DOHH2 (cell line): ENCODE data around the gene ZNF385B.

ENCODE experiments used
- H3F3A ChIP-seq: fragments of 200-600 bp; sonication (generic), shearing (Covaris generic); 2 replicates; pipeline ENCODE4 v1.6.0; 2016; ENCODE audit warnings: antibody characterized with exemption, mild to moderate bottlenecking; ENCODE audit not compliant: control insufficient read depth, insufficient read depth
- H3K27ac ChIP-seq: fragments of 200-600 bp; sonication (generic); 2 replicates; pipeline ENCODE4 v1.5.1; 2014; ENCODE audit warnings: low read depth, mild to moderate bottlenecking, low read length, moderate library complexity
- H3K27me3 ChIP-seq: fragments of 200-600 bp; sonication (generic); 2 replicates; pipeline ENCODE4 v1.6.1; 2014; ENCODE audit warnings: mild to moderate bottlenecking, low read length, mixed read lengths; ENCODE audit not compliant: control insufficient read depth
- H3K36me3 ChIP-seq: fragments of 200-600 bp; sonication (generic); 2 replicates; pipeline ENCODE4 v1.6.1; 2014; ENCODE audit warnings: mild to moderate bottlenecking, low read length, moderate library complexity, mixed read lengths; ENCODE audit not compliant: control insufficient read depth
- H3K4me1 ChIP-seq: fragments of 200-600 bp; sonication (generic); 2 replicates; pipeline ENCODE4 v1.6.1; 2014; ENCODE audit warnings: mild to moderate bottlenecking, low read length, mixed read lengths; ENCODE audit not compliant: control insufficient read depth
- H3K4me2 ChIP-seq: fragments of 200-600 bp; sonication (generic); 2 replicates; pipeline ENCODE4 v1.6.0; 2014; ENCODE audit warnings: mild to moderate bottlenecking, low read length, moderate library complexity
- H3K4me3 ChIP-seq: fragments of 200-600 bp; sonication (generic); 2 replicates; pipeline ENCODE4 v1.5.1; 2014; ENCODE audit warnings: mild to moderate bottlenecking, low read length, mixed read lengths
- H3K79me2 ChIP-seq: fragments of 200-600 bp; sonication (generic); 2 replicates; pipeline ENCODE4 v1.6.1; 2014; ENCODE audit warnings: mild to moderate bottlenecking, low read length, mixed read lengths; ENCODE audit not compliant: control insufficient read depth
- H3K9me2 ChIP-seq: fragments of 200-600 bp; sonication (generic); replicated peaks from 2 replicates; pipeline ENCODE4 v1.6.1; 2014; ENCODE audit warnings: mild to moderate bottlenecking, low read length, mixed read lengths; ENCODE audit not compliant: control insufficient read depth
- H3K9me3 ChIP-seq: fragments of 200-600 bp; sonication (generic); 2 replicates; pipeline ENCODE4 v1.6.1; 2014; ENCODE audit warnings: antibody characterized with exemption, low read length, mixed read lengths; ENCODE audit not compliant: control insufficient read depth, insufficient read depth
- H4K20me1 ChIP-seq: fragments of 200-600 bp; sonication (generic); 2 replicates; pipeline ENCODE4 v1.6.0; 2014; ENCODE audit warnings: low read depth, mild to moderate bottlenecking, antibody characterized with exemption, low read length, moderate library complexity; ENCODE audit not compliant: control insufficient read depth, insufficient read depth
- EZH2phosphoT487 ChIP-seq: fragments of 200-600 bp; sonication (generic); IDR thresholded peaks from 2 replicates; pipeline ENCODE4 v1.6.1; 2017; ENCODE audit warnings: borderline replicate concordance, mild to moderate bottlenecking, antibody characterized with exemption, low read length, moderate library complexity, mixed read lengths
- TF ChIP-seq, protein P1 (sequence below): fragments of 200-600 bp; sonication (generic); IDR thresholded peaks from one replicate; pipeline ENCODE4 v1.5.1; 2014; ENCODE audit warnings: antibody characterized with exemption, mild to moderate bottlenecking, low read depth, low read length; ENCODE audit not compliant: poor library complexity, severe bottlenecking

Gene ZNF385B

DNA sequence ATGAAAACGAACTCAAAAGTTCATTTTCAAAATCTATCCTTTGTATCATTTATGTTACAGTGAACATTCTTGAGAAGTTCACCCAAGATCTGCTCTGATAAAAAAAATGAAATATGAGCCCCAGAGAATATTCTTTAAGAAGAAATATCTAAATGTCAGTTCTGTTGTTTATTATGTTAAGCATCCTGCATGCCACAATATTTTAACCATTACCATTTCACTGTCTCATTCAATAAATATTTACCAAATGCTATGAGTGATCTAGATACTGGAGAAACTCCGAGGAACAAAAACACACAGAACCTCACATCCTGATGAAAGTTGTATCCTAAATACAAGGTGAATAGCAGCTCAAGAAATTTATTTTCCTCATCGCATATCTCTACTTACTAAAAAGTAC lies 170.2 kb downstream of the ZNF385B start:
- Histone ChIP-seq H3F3A (no peaks in the 10 kb centered on the region), H3K36me3 (no peaks in the 10 kb centered on the region), H4K20me1 (no peaks in the 10 kb centered on the region), H3K9me3 (no peaks in the 10 kb centered on the region), H3K27ac (no peak overlapping the region), H3K9me2 (no peaks in the 10 kb centered on the region), H3K79me2 (no peaks in the 10 kb centered on the region), H3K4me1 (no peaks in the 10 kb centered on the region), H3K4me2 (no peak overlapping the region), H3K4me3 (no peak overlapping the region), H3K27me3 (no peaks in the 10 kb centered on the region)
- no peak for TF ChIP-seq EZH2phosphoT487
- TF ChIP-seq, protein P1, sequence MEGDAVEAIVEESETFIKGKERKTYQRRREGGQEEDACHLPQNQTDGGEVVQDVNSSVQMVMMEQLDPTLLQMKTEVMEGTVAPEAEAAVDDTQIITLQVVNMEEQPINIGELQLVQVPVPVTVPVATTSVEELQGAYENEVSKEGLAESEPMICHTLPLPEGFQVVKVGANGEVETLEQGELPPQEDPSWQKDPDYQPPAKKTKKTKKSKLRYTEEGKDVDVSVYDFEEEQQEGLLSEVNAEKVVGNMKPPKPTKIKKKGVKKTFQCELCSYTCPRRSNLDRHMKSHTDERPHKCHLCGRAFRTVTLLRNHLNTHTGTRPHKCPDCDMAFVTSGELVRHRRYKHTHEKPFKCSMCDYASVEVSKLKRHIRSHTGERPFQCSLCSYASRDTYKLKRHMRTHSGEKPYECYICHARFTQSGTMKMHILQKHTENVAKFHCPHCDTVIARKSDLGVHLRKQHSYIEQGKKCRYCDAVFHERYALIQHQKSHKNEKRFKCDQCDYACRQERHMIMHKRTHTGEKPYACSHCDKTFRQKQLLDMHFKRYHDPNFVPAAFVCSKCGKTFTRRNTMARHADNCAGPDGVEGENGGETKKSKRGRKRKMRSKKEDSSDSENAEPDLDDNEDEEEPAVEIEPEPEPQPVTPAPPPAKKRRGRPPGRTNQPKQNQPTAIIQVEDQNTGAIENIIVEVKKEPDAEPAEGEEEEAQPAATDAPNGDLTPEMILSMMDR = no peak

DNA sequence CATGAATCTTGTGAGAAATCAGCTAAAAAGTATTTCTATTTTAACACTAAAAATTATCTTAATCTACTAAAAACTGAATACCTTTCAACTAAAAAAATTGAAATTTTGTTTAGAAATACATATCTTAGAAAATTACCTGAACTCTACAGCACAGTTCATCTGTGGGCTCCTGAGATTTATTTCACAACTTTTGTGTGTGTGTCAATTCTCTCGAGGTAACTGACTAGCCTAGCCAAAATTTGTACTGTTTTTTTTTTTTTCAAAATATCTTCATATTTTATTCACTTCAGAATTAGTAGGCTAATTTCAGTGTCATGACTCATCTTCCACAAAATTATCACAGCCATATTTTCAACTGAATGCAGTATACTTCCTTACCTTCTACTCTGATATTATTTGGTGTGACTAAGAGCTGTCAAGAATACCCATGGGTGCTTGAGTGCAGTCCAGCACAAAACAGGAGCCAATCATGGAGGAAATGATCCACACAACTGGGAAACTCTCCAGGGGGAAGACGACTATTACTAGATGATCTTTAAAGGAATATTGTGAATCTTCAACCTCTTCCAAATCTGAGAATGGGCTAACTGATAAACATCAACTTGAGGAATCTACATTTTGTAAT lies 174.6 kb downstream of the ZNF385B start:
- Histone ChIP-seq H4K20me1 (no peaks in the 10 kb centered on the region), H3K4me3 (no peak overlapping the region), H3K36me3 (no peaks in the 10 kb centered on the region), H3K27me3 (no peaks in the 10 kb centered on the region), H3K9me2 (no peaks in the 10 kb centered on the region), H3F3A (no peaks in the 10 kb centered on the region), H3K79me2 (no peaks in the 10 kb centered on the region), H3K9me3 (no peaks in the 10 kb centered on the region), H3K4me2 (no peak overlapping the region), H3K4me1 (peaks cover 5% of the 10 kb centered on the region; the same call in 1 of the 2 replicates), H3K27ac (no peak overlapping the region)
- no peak for TF ChIP-seq EZH2phosphoT487
- TF ChIP-seq, protein P1 = no peak

DNA sequence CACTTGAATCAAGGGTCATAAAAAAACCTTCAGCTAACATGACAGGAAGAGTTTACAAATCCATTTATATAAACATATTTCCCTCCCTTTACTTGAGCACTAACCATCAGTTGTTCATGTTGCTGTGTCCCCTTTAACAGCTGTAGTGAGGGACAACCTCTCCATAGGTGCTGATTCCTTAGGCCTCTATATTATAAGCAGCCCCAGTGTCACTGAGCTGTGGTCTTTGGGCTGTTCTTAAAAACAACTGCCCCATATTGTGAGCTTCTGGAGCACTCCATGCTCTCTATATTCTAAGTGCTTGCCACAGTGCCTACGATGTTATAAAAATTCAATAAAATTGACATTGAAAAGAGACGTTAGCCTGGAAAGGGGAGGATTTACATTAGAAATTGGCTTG lies 175.3 kb downstream of the ZNF385B start:
- H3K36me3 ChIP-seq = no peaks in the 10 kb centered on the region
- no peak overlapping the region for H3K4me3 ChIP-seq
- peaks cover 5% of the 10 kb centered on the region; the same call in 1 of the 2 replicates for H3K4me1 ChIP-seq

More for the DNA sequence above, 175.3 kb downstream of the ZNF385B start:
- Histone ChIP-seq H3K79me2 (no peaks in the 10 kb centered on the region), H3F3A (no peaks in the 10 kb centered on the region), H3K4me2 (no peak overlapping the region), H4K20me1 (no peaks in the 10 kb centered on the region), H3K27me3 (no peaks in the 10 kb centered on the region), H3K9me2 (no peaks in the 10 kb centered on the region), H3K9me3 (no peaks in the 10 kb centered on the region), H3K27ac (no peak overlapping the region)
- TF ChIP-seq EZH2phosphoT487 = no peak
- TF ChIP-seq, protein P1 = no peak
